Bronchial epithelial cell (primary cell): Measurements from ENCODE around the gene KHK. TPM values are rescaled to one million over a fixed set of nuclear protein-coding genes. Genes with fewer than 3 reads are reported as not detected.

ENCODE experiments used
- DNase-seq: peaks from one replicate; pipeline ENCODE4 v3.0.0-alpha.2; 2010; ENCODE audit warnings: low read depth
- FAIRE-seq: peaks from 2 replicates; lab custom pipeline; 2011; peaks lifted over from hg19 to GRCh38; lab: Jason Lieb, UNC
- H3K27me3 ChIP-seq: 2 replicates; pipeline ENCODE4 v1.5.1; 2011; ENCODE audit warnings: low read length; ENCODE audit not compliant: control insufficient read depth, insufficient read depth
- H3K36me3 ChIP-seq: 2 replicates; pipeline ENCODE4 v1.5.1; 2011; ENCODE audit warnings: low read length; ENCODE audit not compliant: control insufficient read depth, insufficient read depth
- H3K4me3 ChIP-seq: 2 replicates; pipeline ENCODE4 v1.5.1; 2011; ENCODE audit warnings: mild to moderate bottlenecking, low read depth, low read length, control low read depth
- total RNA-seq: library from RNA; depleted of rRNA; stranded (reverse); fragments of >200 nt; gene quantifications from 2 replicates; pipeline ENCODE4 v1.2.1, GENCODE V29; 2014
- TF ChIP-seq, protein P1 (sequence below): IDR thresholded peaks from 2 replicates; pipeline ENCODE4 v1.5.1; 2011; ENCODE audit warnings: mild to moderate bottlenecking, moderate library complexity, low read length, control low read depth, inconsistent platforms; ENCODE audit not compliant: insufficient read depth, severe bottlenecking

KHK gene
- total RNA-seq, 1 donor from 2014 or later: 0.53 TPM

DNA sequence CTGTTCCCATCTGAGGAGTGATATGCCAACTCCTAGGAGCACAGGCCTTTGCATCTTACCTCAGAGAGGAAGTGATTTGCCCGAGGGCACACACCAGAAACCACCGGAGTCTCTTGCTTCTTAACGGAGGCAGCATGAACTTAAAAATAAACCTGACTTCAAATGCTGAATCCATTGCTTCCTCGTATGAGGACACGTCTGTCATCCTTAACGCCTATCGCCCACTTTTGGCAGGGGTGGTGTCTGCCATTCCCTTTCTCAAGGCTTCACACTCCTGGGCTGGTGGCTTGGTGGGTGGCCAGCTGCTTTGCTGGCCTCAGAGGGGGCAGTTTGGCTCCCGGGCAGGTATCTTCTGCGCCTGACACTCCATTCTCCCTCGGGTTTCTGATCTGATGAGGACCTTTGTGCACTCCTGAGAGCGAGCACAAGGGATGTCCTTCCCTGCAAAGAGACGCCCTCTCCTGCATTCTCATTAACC, 48.9 kb downstream of the KHK start:
- Histone ChIP-seq H3K4me3 (no peak overlapping the region), H3K27me3 (peaks cover 2% of the 10 kb centered on the region)

DNA sequence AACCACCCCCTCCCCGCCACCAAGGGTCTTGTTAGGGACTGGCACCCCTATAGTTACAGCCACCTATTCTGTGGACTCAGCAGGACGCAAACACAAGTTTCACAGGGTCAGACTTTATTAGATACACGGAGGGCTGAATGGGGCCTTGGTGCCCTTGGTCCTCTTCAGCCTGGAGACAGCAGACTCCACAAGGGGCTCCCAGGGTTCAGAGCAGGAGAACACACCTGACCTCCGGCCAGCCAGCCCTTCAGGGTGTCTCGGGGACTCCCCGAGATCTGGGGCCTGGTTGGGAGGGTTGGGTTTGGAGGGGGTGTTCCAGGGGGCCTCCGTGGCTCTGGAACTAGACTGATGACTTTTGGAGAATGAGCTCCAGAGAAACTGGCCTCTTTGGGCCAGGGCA, 50.2 kb downstream of the KHK start:
- TF ChIP-seq, protein P1, sequence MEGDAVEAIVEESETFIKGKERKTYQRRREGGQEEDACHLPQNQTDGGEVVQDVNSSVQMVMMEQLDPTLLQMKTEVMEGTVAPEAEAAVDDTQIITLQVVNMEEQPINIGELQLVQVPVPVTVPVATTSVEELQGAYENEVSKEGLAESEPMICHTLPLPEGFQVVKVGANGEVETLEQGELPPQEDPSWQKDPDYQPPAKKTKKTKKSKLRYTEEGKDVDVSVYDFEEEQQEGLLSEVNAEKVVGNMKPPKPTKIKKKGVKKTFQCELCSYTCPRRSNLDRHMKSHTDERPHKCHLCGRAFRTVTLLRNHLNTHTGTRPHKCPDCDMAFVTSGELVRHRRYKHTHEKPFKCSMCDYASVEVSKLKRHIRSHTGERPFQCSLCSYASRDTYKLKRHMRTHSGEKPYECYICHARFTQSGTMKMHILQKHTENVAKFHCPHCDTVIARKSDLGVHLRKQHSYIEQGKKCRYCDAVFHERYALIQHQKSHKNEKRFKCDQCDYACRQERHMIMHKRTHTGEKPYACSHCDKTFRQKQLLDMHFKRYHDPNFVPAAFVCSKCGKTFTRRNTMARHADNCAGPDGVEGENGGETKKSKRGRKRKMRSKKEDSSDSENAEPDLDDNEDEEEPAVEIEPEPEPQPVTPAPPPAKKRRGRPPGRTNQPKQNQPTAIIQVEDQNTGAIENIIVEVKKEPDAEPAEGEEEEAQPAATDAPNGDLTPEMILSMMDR: no peak
- FAIRE-seq: no peak
- Histone ChIP-seq H3K36me3 (peaks cover 6% of the 10 kb centered on the region), H3K27me3 (peaks cover 2% of the 10 kb centered on the region), H3K4me3 (no peak overlapping the region)
- no peak for DNase-seq

More for the DNA sequence above, 48.9 kb downstream of the KHK start:
- TF ChIP-seq, protein P1: no peak
- FAIRE-seq (no peak), DNase-seq (no peak)
- peaks cover 13% of the 10 kb centered on the region for H3K36me3 ChIP-seq

DNA sequence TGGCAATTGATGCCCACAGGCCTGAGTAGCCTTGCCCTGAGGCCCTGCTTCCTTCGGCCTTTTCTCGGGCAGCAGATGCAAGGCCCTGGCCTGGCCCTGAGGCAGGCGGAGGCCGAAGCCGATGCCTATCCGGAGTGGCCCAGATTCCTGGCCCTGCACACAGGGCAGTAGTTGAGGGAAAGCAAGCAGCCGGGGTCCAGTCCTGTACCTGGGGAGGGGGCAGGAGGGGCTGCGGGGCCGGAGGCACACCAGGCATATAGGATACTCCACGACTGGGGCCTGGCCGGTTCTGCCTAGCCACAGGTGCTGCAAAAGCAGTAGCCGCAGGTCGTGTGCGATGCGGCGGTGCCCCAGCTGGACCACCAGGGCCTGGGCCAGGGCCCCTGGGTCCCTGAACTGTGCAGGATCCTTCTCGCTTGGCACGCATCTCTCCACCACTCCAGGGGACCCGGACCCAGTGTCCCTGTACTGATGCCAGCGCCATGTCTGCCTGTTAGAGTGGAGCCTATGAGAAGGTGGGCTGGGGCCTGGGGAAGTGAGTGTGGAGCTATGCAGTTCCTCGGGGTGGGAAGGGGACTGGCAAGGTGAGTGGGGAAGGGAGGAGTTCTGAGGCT, 50.9 kb downstream of the KHK start:
- Histone ChIP-seq H3K36me3 (peaks cover under 1% of the 10 kb centered on the region), H3K4me3 (no peak overlapping the region), H3K27me3 (peaks cover 2% of the 10 kb centered on the region)
- DNase-seq: no peak
- TF ChIP-seq, protein P1: no peak
- no peak for FAIRE-seq

DNA sequence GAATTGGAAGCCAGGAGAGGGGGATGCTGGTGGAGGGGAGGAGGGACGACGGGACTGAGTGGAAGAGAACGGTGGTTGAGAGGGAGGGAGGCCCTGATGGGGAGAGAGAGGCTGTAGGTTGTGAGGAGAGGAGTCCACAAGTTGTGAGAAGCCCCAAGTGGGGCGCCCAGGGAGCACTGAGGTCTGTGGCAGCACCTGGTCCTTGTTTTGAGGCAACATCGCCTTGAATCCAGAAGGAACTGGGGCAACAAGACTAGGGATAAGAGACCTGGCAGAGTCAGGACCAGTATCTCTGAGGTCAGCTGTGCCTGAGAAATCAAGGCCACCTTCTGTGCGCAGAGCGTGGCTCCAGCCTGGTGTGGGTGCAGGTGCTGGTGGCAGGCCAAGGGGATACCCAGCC, 51.5 kb downstream of the KHK start:
- Histone ChIP-seq H3K4me3 (no peak overlapping the region), H3K36me3 (no peaks in the 10 kb centered on the region), H3K27me3 (peaks cover 2% of the 10 kb centered on the region)
- TF ChIP-seq, protein P1: no peak
- FAIRE-seq (no peak), DNase-seq (no peak)

DNA sequence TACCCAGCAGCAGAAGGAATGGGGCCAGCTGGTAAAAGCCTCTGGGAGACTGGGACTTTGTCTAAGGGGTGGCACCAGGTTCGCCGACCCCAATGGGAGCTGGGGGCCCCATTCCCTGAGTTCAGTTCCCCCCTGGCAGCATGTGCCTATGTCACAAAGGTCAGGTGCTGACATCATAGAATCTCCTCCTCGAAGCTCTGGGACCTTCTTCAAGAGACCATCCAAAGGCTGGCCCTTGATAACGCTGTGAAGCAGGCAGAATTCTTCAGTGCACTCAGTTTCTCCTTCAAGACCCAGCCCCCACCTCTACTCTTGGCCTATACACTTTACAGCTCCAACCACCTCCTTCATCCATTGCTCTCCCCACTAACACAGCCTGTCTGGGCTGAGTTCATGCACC, 52.7 kb downstream of the KHK start, which contains the start of gene PRR30:
Gene PRR30 (minus strand): TSS at position 101 of the 400 bp plus-strand sequence. CDS start 1,081 bp downstream, outside the sequence.
- FAIRE-seq (no peak), DNase-seq (no peak)
- no peaks in the 10 kb centered on the region for H3K36me3 ChIP-seq
- H3K4me3 ChIP-seq: no peak within 1 kb of the TSS
- peaks cover 2% of the 10 kb centered on the region for H3K27me3 ChIP-seq
- TF ChIP-seq, protein P1: no peak
